ENCODE data around the gene FTO. TPM values are rescaled to one million over a fixed set of nuclear protein-coding genes. Genes with fewer than 3 reads are reported as not detected.

Gene FTO
- total RNA-seq, 4 donors from 2014 or later, result 21.3 to 50.5 (median 40.8) TPM

GRCh38 chr16:54165174-54165911 lies 461.4 kb downstream of the FTO start:
- in situ Hi-C loops (cut with MboI; ENCODE audit: low pct_ligation_motif_present in 1 of 4, low pct_unique_long_range_greater_than_20kb in 1 of 4, low sequenced_read_pairs in 3 of 4), result no loop called here
- 83 to 85% methylated on average over 4 to 12 of the region's 12 CpGs for WGBS, 2 donors (ENCODE audit: low coverage in 1 of 2)
- intact Hi-C loops (cut with DNase I; ENCODE audit: low total_unique reads), result no loop called here

GRCh38 chr16:54165912-54166865 lies 462.2 kb downstream of the FTO start:
- in situ Hi-C loops (cut with MboI; ENCODE audit: low pct_ligation_motif_present in 1 of 4, low pct_unique_long_range_greater_than_20kb in 1 of 4, low sequenced_read_pairs in 3 of 4), result no loop called here
- H3K4me3 ChIP-seq, result no peak overlapping the region
- TF ChIP-seq POLR2AphosphoS5 (IDR thresholded peaks at IDR 0.05), result no peak
- no peak for TF ChIP-seq POLR2A (IDR thresholded peaks at IDR 0.05)
- no peak for TF ChIP-seq CTCF (IDR thresholded peaks at IDR 0.05)
- TF ChIP-seq EP300 (IDR thresholded peaks at IDR 0.05; ENCODE audit: low read depth), result no peak
- DNase-seq, result no peak
- H3K27ac ChIP-seq, result no peak overlapping the region
- peaks cover 12% of the 10 kb centered on the region for H3K27me3 ChIP-seq
- H3K9me3 ChIP-seq, result no peaks in the 10 kb centered on the region
- intact Hi-C loops (cut with DNase I; ENCODE audit: low total_unique reads), result no loop called here
- H3K36me3 ChIP-seq, result no peaks in the 10 kb centered on the region
- no peaks in the 10 kb centered on the region for H3K4me1 ChIP-seq
- 75 to 80% methylated on average over 5 to 8 of the region's 8 CpGs for whole genome bisulfite sequencing, 2 donors (ENCODE audit: low coverage in 1 of 2)

More at GRCh38 chr16:54165174-54165911, 461.4 kb downstream of the FTO start:
- DNase-seq, result no peak
- Histone ChIP-seq H3K36me3 (no peaks in the 10 kb centered on the region), H3K4me1 (no peaks in the 10 kb centered on the region), H3K27ac (no peak overlapping the region), H3K27me3 (peaks cover 4% of the 10 kb centered on the region), H3K9me3 (no peaks in the 10 kb centered on the region), H3K4me3 (no peak overlapping the region)
- TF ChIP-seq EP300 (IDR thresholded peaks at IDR 0.05; ENCODE audit: low read depth) (no peak), CTCF (IDR thresholded peaks at IDR 0.05) (no peak), POLR2A (IDR thresholded peaks at IDR 0.05) (no peak), POLR2AphosphoS5 (IDR thresholded peaks at IDR 0.05) (no peak)

DNA sequence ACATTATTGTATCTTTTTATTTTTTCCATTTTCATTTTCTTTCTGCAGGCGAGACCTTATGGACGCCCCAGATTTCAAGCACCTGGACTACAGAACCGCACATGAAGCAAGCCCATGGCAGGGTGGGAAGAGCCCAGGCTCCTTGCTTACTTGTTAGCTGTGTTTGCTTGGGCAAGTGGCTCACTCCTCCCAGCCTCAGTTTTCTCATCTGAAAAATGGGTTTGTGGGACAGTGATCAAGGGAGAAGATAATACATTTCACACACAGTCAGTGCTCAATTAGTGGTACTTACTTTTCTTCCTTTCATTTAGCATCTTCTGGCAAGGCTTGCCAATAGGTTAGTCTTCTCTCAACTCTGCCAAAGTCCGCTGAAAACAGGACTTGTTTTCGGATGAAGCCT lies 465.2 kb downstream of the FTO start:
- H3K4me3 ChIP-seq, result no peak overlapping the region
- intact Hi-C loops (cut with DNase I; ENCODE audit: low total_unique reads), result no loop called here
- no peak overlapping the region for H3K27ac ChIP-seq
- H3K36me3 ChIP-seq, result no peaks in the 10 kb centered on the region
- peaks cover 0 to 12% (median 0%) of the 10 kb centered on the region in 4 donors for H3K4me1 ChIP-seq
- in situ Hi-C loops (cut with MboI; ENCODE audit: low pct_ligation_motif_present in 1 of 4, low pct_unique_long_range_greater_than_20kb in 1 of 4, low sequenced_read_pairs in 3 of 4), result no loop called here
- H3K9me3 ChIP-seq, result no peaks in the 10 kb centered on the region
- 92 to 100% methylated on average over 1 to 5 of the region's 5 CpGs for WGBS, 2 donors (ENCODE audit: low coverage in 1 of 2)
- no peak for DNase-seq
- H3K27me3 ChIP-seq, result peaks cover 39% of the 10 kb centered on the region
- no peak for TF ChIP-seq EP300 (IDR thresholded peaks at IDR 0.05; ENCODE audit: low read depth)
- TF ChIP-seq POLR2AphosphoS5 (IDR thresholded peaks at IDR 0.05), result no peak
- no peak for TF ChIP-seq POLR2A (IDR thresholded peaks at IDR 0.05)
- no peak for TF ChIP-seq CTCF (IDR thresholded peaks at IDR 0.05)
